Chondrocyte (in vitro differentiated cells): ENCODE measurements around the gene PTGIS. TPM values are rescaled to one million over a fixed set of nuclear protein-coding genes. Genes with fewer than 3 reads are reported as not detected.

Experiments used
- DNase-seq: peaks from one replicate; pipeline ENCODE4 v3.0.0; 2021; ENCODE audit warnings: mixed read lengths, low spot score
- H3K27ac Mint-ChIP-seq: one replicate; pipeline ENCODE4 v1.8.0; 2021; ENCODE audit warnings: mild to moderate bottlenecking, moderate library complexity, mixed read lengths; ENCODE audit not compliant: unreplicated experiment
- H3K27me3 Mint-ChIP-seq: 2 replicates; pipeline ENCODE4 v1.8.0; 2021; ENCODE audit warnings: low read depth, mixed read lengths
- H3K36me3 Mint-ChIP-seq: 2 replicates; pipeline ENCODE4 v1.8.0; 2021; ENCODE audit warnings: low read depth, mixed read lengths
- H3K4me1 Mint-ChIP-seq: 2 replicates; pipeline ENCODE4 v1.8.0; 2021; ENCODE audit warnings: low read depth, mild to moderate bottlenecking, mixed read lengths
- H3K4me3 Mint-ChIP-seq: one replicate; pipeline ENCODE4 v1.8.0; 2021; ENCODE audit warnings: mild to moderate bottlenecking, moderate library complexity, mixed read lengths; ENCODE audit not compliant: unreplicated experiment
- H3K9me3 Mint-ChIP-seq: 2 replicates; pipeline ENCODE4 v1.8.0; 2021; ENCODE audit warnings: low read depth, mixed read lengths
- total RNA-seq: library from RNA; stranded (reverse); gene quantifications from 3 replicates; pipeline ENCODE4 v1.2.1, GENCODE V29; 2021
- TF ChIP-seq, protein P1 (sequence below): fragments of 200-600 bp; sonication (generic); IDR thresholded peaks from 2 replicates; pipeline ENCODE4 v1.5.0; 2021; ENCODE audit warnings: antibody characterized with exemption, mild to moderate bottlenecking, moderate library complexity

The PTGIS gene
- total RNA-seq, 1 donor from 2014 or later, result 91.5 TPM

DNA sequence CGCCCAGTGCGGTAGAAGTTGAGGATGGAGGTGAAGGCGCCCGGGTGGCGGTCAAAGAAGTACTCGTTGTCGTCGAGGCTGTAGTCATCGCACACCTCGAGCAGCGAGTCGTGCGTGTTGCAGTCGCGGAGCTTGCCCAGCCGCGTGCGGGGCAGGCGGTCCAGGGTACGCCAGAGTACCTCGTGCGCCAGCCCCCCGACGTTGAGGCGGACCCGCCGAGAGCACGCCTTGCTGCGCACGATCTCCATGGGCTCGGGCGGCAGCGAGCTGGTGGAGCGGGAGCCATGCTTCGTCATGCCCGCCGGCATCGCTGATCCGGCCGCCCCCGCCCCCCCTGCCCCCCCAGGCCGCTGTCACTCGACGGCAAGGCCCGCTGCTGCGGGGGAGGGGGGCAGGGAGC lies 85.8 kb downstream of the PTGIS start:
- Mint-ChIP-seq H3K36me3 (no peaks in the 10 kb centered on the region), H3K9me3 (no peaks in the 10 kb centered on the region), H3K27me3 (peaks cover 38% of the 10 kb centered on the region), H3K4me3 (no peak overlapping the region), H3K4me1 (peaks cover 12% of the 10 kb centered on the region), H3K27ac (no peak overlapping the region)
- TF ChIP-seq, protein P1, sequence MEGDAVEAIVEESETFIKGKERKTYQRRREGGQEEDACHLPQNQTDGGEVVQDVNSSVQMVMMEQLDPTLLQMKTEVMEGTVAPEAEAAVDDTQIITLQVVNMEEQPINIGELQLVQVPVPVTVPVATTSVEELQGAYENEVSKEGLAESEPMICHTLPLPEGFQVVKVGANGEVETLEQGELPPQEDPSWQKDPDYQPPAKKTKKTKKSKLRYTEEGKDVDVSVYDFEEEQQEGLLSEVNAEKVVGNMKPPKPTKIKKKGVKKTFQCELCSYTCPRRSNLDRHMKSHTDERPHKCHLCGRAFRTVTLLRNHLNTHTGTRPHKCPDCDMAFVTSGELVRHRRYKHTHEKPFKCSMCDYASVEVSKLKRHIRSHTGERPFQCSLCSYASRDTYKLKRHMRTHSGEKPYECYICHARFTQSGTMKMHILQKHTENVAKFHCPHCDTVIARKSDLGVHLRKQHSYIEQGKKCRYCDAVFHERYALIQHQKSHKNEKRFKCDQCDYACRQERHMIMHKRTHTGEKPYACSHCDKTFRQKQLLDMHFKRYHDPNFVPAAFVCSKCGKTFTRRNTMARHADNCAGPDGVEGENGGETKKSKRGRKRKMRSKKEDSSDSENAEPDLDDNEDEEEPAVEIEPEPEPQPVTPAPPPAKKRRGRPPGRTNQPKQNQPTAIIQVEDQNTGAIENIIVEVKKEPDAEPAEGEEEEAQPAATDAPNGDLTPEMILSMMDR, result no peak
- DNase-seq, result no peak

DNA sequence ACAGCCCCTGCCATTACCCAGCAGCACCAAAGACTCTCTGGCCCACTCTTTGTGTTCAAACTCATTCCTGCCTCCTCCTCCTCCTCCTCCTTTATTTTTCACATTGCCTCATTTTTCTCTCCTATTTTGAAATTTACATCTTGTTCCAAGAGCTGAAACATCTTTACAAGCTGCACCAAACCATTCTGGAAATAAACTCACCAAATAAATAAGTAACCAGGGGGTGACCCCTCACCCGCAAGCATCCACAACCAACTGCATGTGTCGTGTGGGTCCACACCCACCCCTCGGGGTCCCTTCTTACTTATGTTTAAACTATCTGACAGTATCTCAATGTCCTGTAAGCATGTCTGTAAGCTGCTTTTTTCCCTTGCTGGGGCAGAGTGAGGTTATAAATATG lies 86.8 kb downstream of the PTGIS start:
- no peaks in the 10 kb centered on the region for H3K36me3 Mint-ChIP-seq
- TF ChIP-seq, protein P1, result no peak
- H3K4me3 Mint-ChIP-seq, result no peak overlapping the region
- peaks cover 12% of the 10 kb centered on the region for H3K4me1 Mint-ChIP-seq
- no peak for DNase-seq
- H3K27ac Mint-ChIP-seq, result no peak overlapping the region
- no peaks in the 10 kb centered on the region for H3K9me3 Mint-ChIP-seq
- peaks cover 30% of the 10 kb centered on the region for H3K27me3 Mint-ChIP-seq

DNA sequence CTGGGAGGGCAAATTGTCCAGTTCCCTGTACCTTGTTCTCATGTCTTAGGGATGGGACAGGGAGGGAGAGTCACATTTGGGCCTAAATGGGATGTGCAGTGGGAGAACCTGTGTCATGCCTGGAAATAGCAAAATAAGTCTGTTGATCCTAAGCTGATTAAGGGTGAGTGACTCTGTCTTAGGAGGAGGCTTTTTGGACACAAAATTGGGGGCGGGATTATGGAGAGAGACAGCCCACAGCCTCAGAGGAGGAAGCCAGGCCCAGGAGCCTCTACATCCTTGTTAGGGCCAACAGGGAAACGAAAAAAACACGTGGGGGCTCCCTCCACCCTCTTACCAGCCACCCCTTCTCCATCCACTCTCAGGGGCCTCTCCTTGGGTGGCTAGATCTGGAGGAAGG lies 87.7 kb downstream of the PTGIS start:
- TF ChIP-seq, protein P1, result no peak
- H3K4me1 Mint-ChIP-seq, result peaks cover 12% of the 10 kb centered on the region
- no peaks in the 10 kb centered on the region for H3K36me3 Mint-ChIP-seq
- no peak overlapping the region for H3K4me3 Mint-ChIP-seq
- no peak overlapping the region for H3K27ac Mint-ChIP-seq
- H3K9me3 Mint-ChIP-seq, result no peaks in the 10 kb centered on the region
- no peak for DNase-seq
- peaks cover 30% of the 10 kb centered on the region for H3K27me3 Mint-ChIP-seq

DNA sequence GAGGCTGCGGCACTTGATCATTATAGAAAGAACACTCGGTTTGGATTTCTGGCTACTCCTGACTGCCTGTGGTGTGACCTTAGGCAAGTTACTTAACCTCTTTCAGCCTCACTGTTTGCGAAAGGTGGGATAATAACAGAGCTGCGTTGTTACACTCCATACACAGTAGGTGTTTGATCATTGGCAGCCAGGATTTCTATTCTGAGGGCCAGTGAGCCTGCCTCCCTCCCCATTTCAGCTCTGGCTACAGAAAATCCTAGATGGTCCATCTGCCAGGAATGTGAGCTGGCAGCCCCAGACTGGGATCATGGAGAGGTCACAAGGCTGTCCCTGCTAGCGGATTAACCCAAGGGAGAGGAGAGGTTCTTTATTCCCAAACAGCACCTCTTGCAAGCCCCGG lies 88.2 kb downstream of the PTGIS start:
- no peak overlapping the region for H3K4me3 Mint-ChIP-seq
- H3K4me1 Mint-ChIP-seq, result peaks cover 12% of the 10 kb centered on the region
- TF ChIP-seq, protein P1, result no peak
- no peaks in the 10 kb centered on the region for H3K9me3 Mint-ChIP-seq
- no peak for DNase-seq
- H3K36me3 Mint-ChIP-seq, result no peaks in the 10 kb centered on the region
- H3K27me3 Mint-ChIP-seq, result peaks cover 32% of the 10 kb centered on the region
- H3K27ac Mint-ChIP-seq, result no peak overlapping the region

DNA sequence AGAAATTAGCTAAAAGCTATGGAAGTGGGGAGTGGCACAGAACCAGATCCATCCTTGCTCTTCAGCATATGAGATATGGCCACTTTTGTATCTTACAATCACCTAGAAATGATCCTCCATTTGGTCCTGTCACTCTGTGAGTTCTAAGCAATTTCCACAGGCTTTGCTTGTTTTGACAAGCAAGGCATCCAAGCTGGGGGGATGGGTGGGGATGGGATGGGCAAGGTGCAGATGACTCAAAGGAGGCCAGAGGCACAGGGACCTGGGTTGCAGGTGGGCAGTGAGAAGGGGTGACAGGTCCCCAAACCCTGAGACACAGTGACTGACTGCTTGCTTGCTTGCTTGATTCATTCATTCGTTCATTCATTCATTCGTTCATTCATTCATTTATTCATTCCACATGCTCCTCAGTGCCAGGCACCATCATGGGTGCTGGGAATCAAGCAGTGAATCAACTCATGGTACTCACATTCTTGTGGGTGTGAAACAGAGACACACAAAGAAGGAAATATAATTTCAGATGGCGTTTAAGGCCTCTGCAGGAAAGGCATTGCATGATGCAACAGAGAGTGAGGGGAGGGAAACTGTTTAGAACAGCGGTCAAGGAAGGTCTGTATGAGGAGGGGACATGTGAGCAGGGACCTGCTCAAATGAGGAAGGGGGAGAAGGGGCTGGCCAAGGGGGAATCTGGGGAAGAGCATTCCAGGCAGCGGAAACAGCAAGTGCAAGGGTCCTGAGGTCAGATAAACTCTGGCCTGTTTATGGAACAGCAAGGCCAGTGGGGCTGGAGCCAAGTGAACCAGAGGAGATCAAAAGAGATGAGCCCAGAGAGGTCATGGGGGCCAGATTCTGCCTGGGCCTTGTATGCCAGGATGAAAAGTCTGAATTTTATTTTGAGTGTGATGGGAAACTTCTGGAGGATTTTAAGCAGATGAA lies 88.9 kb downstream of the PTGIS start:
- Mint-ChIP-seq H3K36me3 (no peaks in the 10 kb centered on the region), H3K27ac (no peak overlapping the region), H3K4me3 (no peak overlapping the region), H3K4me1 (peaks cover 4% of the 10 kb centered on the region), H3K27me3 (peaks cover 35% of the 10 kb centered on the region), H3K9me3 (no peaks in the 10 kb centered on the region)
- TF ChIP-seq, protein P1, result no peak
- DNase-seq, result no peak
